NCI-H2196 treated with DMSO at 0.1 percent for 48 hours (cell line): Measurements from ENCODE around the gene KCNQ1.
A peak's percentile ranks its signal among the peaks of the same experiment; 100 is the strongest.

ENCODE experiments used
- DNase-seq: peaks from one replicate; lab custom pipeline; 2025; ENCODE audit not compliant: unreplicated experiment; lab: John Stamatoyannopoulos, UW

Gene KCNQ1

DNA sequence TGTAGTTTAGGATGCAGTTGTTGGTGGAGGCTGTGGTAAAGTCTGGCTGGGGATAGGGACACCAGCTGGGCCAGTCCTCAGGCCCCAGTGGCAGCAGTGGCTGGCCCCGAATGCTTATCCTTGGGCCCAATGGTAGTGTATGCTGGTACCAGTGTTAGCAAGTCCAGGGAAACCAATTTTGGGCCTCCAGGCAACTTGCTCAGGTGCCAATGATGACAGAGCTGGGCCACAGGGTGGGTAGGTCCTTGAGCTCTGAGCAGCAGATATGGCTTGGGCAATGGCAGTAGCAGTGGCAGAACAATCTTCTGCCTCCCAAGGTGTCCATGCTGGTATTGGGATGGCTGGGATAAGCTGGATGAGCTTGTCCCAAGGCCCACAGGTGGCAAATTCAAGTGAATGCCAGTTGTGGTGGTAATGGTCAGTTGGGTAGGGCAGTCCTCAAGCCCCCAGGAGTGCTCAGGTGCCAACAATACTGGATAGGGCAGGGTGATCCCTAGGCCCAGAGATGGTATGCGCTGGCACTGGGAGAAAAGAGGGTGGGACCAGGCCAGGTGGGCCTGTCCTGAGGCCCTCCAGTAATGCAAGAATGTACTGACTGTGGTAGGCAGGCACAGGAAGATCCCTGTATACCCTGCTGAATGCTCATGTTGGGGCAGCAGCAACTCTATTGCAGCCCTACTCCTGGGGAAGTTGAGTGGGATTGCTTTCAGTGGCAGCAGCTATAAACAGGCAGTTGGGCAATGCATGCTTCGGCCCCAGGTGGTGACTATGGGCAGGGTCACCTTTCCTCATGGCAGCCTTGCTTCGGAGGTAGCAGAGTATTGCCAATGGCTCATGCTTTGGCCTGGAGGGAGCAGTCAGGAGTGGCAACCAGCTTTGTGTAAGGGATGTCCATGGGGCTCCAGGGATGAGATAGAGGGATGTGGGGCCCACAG is 200.3 kb downstream of the KCNQ1 start:
- DNase-seq = no peak

DNA sequence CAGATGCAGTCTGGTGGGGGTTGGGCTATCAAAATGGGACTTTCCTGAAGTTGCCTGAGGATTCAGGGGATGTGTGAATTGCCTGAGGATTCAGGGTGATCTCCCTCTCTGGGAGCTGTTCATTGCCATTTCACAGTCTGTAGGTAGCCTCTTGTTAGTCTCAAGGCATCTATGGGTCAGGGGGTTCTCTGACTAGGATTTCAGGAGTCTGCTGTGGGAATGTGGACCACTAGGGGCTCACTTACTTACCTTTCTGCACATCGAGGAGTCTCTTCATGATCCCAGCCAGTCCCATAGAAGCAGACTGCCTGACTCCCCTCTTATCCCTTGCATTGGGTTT is 200.9 kb downstream of the KCNQ1 start:
- no peak for DNase-seq

- no peak for DNase-seq
Observed at GRCh38 chr11:2647167-2647566, 202.4 kb downstream of the KCNQ1 start.

GRCh38 chr11:2647953-2648352 is 203.1 kb downstream of the KCNQ1 start:
- no peak for DNase-seq

DNA sequence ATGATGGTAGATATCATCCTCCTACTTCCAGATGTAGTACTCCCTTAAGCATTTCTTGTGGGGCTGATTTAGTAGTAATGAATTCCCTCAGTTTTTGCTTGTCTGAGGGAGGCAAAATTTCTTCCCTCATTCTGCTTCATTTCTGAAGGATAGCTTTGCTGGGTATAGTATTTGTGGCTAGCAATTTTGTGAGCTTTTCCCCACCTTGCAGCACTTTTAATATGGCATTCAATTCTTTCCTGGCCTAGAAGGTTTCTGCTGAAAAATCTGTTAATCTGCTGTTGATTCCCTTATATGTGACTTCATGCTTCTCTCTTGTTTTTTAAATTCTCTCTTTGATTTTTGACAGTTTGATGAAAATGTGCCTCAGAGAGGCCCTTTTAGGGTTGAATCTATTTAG is 204.6 kb downstream of the KCNQ1 start:
- DNase-seq = no peak

DNA sequence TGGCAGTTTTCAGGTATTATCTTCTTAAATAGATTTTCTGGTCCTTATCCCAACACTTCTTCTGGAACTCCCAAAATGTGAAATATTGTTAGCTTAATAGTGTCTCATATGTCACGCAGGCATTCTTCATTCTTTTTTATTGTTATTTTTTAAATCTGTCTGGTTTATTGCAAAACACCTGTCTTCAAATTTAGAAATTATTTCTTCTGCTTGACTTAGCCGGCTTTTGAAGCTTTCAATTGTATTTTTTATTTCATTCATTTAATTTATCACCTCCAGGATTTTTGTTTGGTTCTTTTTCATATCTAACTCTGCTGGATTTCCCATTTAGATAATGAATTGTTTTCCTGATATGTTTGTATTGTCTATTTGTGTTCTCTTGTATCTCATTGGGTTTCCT is 205.0 kb downstream of the KCNQ1 start:
- DNase-seq = no peak

DNA sequence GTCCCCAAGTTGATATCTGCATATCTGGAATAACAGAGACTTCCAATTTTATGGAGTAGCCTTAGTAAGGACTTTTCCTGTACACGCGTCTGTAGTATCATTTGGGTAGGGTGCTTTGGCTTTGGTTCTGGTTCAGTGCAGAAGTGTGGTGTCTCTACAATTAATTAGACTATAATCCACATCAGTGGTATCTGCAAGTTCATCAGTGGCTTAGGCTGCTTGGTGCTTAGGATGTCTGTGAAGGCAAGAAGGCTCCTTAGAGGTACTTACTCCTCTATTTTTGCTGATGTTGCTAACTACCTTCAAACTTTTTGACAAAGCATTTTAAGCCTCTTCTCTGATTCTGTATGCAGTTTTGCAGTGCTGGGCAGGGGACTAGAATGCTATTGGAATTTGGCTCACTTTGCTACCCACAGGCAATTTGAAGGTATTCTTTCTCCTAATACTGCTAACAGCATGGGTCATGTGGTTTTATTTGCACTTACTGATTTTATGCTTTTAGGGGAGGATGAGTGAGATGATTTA is 205.6 kb downstream of the KCNQ1 start:
- DNase-seq = no peak

DNA sequence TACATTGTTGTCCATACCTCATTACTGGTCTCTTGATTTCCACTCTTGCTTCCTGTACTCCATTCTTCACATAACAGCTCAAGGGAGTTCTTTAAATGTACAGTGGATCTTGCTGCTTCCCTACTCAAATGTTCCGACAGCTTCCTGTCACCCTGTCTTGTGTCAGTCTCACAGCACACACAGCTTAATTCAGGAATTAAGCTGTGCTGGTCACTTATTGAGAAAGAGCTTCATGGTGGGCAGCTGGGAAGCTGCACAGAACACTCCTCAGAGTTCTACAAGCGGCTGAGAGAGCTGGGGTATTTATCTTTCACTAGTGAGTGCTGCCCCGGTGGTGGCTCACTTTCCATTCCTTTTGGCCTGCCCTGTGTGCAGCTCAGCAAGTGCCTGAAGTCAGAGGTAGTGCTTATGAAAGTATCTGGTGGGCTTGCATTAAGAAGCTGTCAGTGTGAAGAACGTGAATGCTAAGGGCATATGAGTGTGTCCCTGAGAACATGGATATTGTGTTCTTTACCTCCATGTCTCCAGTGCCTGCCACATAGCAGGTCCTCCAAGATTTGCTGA is 206.3 kb downstream of the KCNQ1 start:
- no peak for DNase-seq

DNA sequence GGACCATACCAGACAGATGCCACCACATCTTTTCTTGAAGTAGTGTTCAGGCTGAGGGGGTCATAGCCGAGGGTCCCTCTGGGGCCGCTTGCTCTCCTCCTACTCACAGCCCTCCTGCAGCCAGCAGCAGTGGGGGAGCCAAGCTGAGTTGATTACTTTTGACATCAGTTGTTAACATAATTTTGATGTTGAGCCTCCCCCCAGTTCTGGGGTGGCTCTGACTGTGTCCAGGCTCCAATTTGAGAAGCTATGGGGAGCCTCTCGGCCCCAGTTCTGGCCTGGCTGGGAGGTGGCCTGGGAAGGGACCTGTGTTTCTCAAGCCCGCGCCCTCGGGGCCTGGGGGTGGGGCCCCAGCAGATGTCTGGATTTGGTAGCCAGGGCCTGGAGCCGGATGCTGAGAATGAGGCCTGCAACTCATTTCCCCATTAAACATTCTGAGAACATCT is 207.0 kb downstream of the KCNQ1 start:
- DNase-seq = no peak

- no peak for DNase-seq
Observed at GRCh38 chr11:2652333-2653197, 207.8 kb downstream of the KCNQ1 start.

- no peak for DNase-seq
Observed at GRCh38 chr11:2653198-2653551, 208.4 kb downstream of the KCNQ1 start.

GRCh38 chr11:2653930-2654739 is 209.3 kb downstream of the KCNQ1 start:
- DNase-seq = peak; percentile 11

DNA sequence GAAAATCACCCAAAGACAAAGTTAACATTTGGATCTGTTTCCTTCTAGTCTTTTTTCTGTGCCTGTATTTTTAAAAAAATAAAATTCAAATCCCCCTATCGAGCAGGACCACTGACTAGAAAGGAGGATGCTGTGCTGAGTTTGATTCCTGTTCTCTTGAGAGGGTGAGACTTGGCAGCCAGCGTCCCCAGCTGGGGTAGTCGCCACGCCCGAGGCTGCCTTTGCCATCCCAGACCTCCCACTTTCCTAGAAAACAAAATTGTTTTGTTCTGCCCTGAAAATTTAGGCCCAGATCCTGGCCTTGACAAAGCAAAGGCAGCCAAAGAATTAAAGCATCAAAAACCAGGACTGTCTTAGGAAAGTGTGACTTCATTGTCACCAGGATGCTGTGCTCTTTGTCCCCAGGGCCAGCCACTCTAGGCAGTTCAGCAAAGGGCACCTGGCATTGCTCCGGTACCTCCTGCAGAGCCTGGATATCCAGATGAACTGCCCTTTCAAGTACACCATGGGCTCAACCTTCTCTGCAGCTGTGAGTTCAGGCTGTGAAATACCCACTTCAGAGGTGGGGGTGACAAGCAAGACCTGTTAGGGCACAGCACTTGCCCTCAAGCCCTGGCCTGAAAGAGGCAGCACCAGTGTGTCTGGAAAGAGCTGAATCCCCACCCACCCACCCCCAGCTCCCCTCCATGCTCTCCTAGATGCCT is 210.4 kb downstream of the KCNQ1 start:
- DNase-seq = no peak

DNA sequence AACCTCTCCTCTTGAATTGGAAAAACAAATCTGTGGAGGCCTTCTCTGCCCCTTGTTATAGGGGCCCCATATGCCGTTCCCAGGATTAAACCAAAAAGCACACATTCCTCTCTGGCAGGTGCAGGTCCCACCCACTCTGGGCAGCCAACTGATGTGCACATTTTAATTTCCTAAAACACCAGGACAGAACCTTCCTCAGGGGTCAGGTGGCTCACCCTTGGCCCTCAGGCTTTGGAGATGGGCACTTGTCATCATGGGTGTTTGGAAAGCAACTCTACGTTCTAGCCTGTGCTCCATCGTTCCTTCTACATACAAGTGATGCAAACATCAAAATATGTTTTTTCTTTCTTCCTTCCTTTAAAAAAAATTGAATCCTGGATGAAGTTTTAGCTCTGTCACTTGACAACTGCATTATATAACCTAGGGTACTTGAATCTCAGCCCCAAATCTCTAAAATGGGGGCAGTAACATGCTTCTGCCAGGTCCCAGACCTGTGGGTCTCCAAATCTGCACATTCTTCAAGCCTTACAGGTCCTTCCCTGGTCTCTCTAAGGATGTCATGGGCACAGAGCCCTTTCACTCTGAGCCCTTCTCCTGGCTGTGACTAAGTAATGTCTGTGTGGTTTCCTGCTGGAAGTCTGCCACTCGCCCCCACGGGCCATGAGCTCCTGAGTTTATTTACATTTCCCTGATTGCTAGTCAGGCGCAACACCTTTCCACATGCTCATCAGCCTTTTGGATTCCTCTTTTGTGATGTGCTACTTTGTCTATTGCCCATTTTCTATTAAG is 211.2 kb downstream of the KCNQ1 start:
- DNase-seq = no peak

GRCh38 chr11:2656859-2657258 is 212.1 kb downstream of the KCNQ1 start:
- no peak for DNase-seq

- no peak for DNase-seq
Observed at GRCh38 chr11:2657697-2658284, 213.0 kb downstream of the KCNQ1 start.

- no peak for DNase-seq
Observed at GRCh38 chr11:2660357-2660939, 215.6 kb downstream of the KCNQ1 start.

DNA sequence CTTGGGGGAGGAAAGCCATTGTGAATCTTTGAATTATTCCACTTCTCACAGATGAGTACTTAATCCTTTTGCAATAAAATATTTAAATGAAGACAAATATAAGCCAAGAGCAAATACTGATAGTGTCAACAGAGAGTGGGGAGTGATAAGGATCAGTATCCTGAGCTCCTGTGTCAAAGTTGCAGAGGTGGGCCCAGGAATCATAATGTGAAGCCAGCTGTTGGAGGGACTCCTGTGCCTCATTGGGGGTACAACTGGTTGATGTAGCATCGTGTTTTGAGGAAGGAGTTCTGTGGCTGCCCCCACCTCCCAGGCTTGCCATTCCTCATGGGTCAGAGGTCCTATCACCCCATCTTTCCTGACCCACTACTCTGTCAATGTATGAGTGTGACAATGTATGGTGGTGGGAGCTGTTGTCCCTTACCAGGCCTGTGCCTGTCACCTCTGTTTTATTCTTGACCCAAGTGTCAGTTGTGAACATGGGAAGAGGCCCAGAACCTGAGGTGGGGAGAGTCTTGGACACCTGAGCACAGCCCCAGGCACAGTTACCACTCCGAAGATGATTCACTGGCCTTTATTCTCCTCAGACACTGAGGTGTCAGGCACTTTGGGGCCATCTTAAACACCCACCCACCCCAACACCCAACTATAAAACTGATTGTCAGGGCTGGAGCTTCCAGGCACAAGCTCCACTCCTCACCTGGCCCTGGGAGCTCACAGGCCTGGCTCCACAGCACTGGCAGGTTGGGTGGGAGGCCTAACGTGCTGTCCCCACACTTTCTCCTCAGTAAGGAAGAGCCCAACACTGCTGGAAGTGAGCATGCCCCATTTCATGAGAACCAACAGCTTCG is 216.6 kb downstream of the KCNQ1 start:
- DNase-seq = no peak
